Hepatocyte (in vitro differentiated cells): Measurements from ENCODE around the gene KMT2D. TPM values are rescaled to one million over a fixed set of nuclear protein-coding genes. Genes with fewer than 3 reads are reported as not detected.

Source experiments
- DNase-seq: peaks from one replicate; pipeline ENCODE4 v3.0.0-alpha.2; 2016; ENCODE audit warnings: low spot score
- H2AFZ ChIP-seq: fragments of 200-600 bp; sonication (generic); 2 replicates; pipeline ENCODE4 v1.6.0; 2016; ENCODE audit warnings: antibody characterized with exemption, mild to moderate bottlenecking
- H3K27ac ChIP-seq: fragments of 200-600 bp; sonication (generic); 2 replicates; pipeline ENCODE4 v1.5.1; 2016; ENCODE audit warnings: mild to moderate bottlenecking
- H3K27me3 ChIP-seq: fragments of 200-600 bp; sonication (generic); 2 replicates; pipeline ENCODE4 v1.6.1; 2016
- H3K36me3 ChIP-seq: fragments of 200-600 bp; sonication (generic); replicated peaks from 2 replicates; pipeline ENCODE4 v1.5.1; 2016; ENCODE audit warnings: low read depth; ENCODE audit not compliant: insufficient read depth
- H3K4me1 ChIP-seq: fragments of 200-600 bp; sonication (generic); 2 replicates; pipeline ENCODE4 v1.5.1; 2016; ENCODE audit warnings: mild to moderate bottlenecking, moderate library complexity; ENCODE audit not compliant: insufficient read depth
- H3K4me2 ChIP-seq: fragments of 200-600 bp; sonication (generic); 2 replicates; pipeline ENCODE4 v1.6.0; 2016
- H3K4me3 ChIP-seq: fragments of 200-600 bp; sonication (generic); 2 replicates; pipeline ENCODE4 v1.5.1; 2016; ENCODE audit warnings: mild to moderate bottlenecking
- H3K79me2 ChIP-seq: fragments of 200-600 bp; sonication (generic); 2 replicates; pipeline ENCODE4 v1.6.0; 2017; ENCODE audit warnings: mild to moderate bottlenecking
- H3K9me2 ChIP-seq: fragments of 200-600 bp; sonication (generic); replicated peaks from 2 replicates; pipeline ENCODE4 v1.6.0; 2017; ENCODE audit warnings: mild to moderate bottlenecking; ENCODE audit not compliant: insufficient read depth
- H3K9me3 ChIP-seq: fragments of 200-600 bp; sonication (generic); 2 replicates; pipeline ENCODE4 v1.5.1; 2016; ENCODE audit warnings: low read depth, mild to moderate bottlenecking
- H4K20me1 ChIP-seq: fragments of 200-600 bp; sonication (generic); 2 replicates; pipeline ENCODE4 v1.6.0; 2016; ENCODE audit warnings: mild to moderate bottlenecking; ENCODE audit not compliant: insufficient read depth, poor library complexity, severe bottlenecking
- EZH2 ChIP-seq: fragments of 200-600 bp; sonication (generic); IDR thresholded peaks from 2 replicates; pipeline ENCODE4 v1.6.1; 2016; ENCODE audit warnings: antibody characterized with exemption, mild to moderate bottlenecking, borderline replicate concordance
- EZH2phosphoT487 ChIP-seq: fragments of 200-600 bp; sonication (generic); IDR thresholded peaks from one replicate; pipeline ENCODE4 v1.6.1; 2018; ENCODE audit warnings: antibody characterized with exemption, mild to moderate bottlenecking, low read depth, moderate library complexity; ENCODE audit not compliant: unreplicated experiment, severe bottlenecking
- WGBS: methylation state at CpG from one replicate; pipeline ENCODE4 v1.1.6; 2016; ENCODE audit warnings: low lambda C conversion rate; ENCODE audit errors: missing lambda C conversion rate; 5-methylcytosine and 5-hydroxymethylcytosine counted together
- polyA plus RNA-seq: library from polyadenylated mRNA; unstranded; fragments of >200 nt; fragmentation: Nextera tagmentation; extraction: Ambion mirVana; gene quantifications from 2 replicates; pipeline ENCODE4 v1.2.1, GENCODE V29; 2016
- total RNA-seq: library from RNA; depleted of rRNA; stranded (reverse); fragments of >200 nt; gene quantifications from 2 replicates; pipeline ENCODE4 v1.2.3, GENCODE V29; 2014
- TF ChIP-seq, protein P1 (sequence below): fragments of 200-600 bp; sonication (generic); IDR thresholded peaks from 2 replicates; pipeline ENCODE4 v1.5.1; 2016; ENCODE audit warnings: antibody characterized with exemption, mild to moderate bottlenecking; ENCODE audit not compliant: poor library complexity

KMT2D gene
- total and polyA plus RNA-seq, 2 experiments from 2014 or later, result 31.2 to 37.3 TPM

DNA sequence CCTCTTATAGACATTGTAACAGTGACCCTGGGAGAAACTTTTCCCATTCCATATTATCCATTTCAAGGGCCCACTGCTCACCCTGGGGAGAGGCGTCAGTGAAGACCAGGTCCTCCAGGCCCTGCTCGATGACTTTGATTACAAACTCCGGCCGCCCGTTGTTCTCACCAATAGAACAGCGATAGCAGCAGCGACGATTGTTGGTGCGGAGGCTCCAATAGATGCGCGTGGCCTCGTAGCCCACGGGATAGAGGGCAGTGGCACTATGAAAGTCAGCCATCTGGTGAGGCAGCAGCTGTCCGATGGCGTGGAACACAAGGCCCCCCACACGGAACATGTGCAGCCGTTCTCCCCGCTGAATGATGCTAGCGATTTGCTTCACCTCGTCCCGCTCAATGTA lies 34.5 kb downstream of the KMT2D start:
- 97% methylated on average over 20 of the region's 21 CpGs for WGBS
- Histone ChIP-seq H4K20me1 (no peaks in the 10 kb centered on the region), H3K27me3 (no peaks in the 10 kb centered on the region), H3K27ac (no peak overlapping the region), H3K4me3 (no peak overlapping the region), H3K4me1 (no peaks in the 10 kb centered on the region), H3K9me3 (no peaks in the 10 kb centered on the region), H3K36me3 (no peaks in the 10 kb centered on the region), H2AFZ (no peak overlapping the region), H3K79me2 (no peaks in the 10 kb centered on the region), H3K9me2 (no peaks in the 10 kb centered on the region), H3K4me2 (no peak overlapping the region)
- DNase-seq, result no peak
- TF ChIP-seq EZH2, result no peak
- TF ChIP-seq, protein P1, sequence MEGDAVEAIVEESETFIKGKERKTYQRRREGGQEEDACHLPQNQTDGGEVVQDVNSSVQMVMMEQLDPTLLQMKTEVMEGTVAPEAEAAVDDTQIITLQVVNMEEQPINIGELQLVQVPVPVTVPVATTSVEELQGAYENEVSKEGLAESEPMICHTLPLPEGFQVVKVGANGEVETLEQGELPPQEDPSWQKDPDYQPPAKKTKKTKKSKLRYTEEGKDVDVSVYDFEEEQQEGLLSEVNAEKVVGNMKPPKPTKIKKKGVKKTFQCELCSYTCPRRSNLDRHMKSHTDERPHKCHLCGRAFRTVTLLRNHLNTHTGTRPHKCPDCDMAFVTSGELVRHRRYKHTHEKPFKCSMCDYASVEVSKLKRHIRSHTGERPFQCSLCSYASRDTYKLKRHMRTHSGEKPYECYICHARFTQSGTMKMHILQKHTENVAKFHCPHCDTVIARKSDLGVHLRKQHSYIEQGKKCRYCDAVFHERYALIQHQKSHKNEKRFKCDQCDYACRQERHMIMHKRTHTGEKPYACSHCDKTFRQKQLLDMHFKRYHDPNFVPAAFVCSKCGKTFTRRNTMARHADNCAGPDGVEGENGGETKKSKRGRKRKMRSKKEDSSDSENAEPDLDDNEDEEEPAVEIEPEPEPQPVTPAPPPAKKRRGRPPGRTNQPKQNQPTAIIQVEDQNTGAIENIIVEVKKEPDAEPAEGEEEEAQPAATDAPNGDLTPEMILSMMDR, result no peak
- TF ChIP-seq EZH2phosphoT487, result no peak

DNA sequence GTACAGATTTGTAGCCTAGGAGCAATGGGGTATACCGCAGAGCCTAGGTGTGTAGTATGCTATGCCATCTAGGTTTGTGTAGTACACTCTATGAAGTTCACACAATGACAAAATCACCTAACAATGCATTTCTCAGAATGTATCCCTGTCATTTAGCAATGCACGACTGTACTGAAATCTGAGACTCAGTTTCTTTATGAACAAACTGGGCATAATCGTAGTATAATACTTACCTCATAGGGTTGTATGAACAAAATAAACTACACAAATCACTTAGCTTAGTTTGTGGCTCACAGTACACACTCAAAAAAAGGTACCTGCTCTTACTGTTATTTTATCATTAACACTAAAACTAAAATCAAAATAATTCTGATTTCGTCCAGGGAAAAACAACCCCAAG lies 35.1 kb downstream of the KMT2D start:
- no peaks in the 10 kb centered on the region for H3K4me1 ChIP-seq
- H3K9me3 ChIP-seq, result no peaks in the 10 kb centered on the region
- no peak overlapping the region for H3K4me3 ChIP-seq
- no peaks in the 10 kb centered on the region for H3K79me2 ChIP-seq
- WGBS, result 97% methylated on average over 4 of the region's 4 CpGs
- no peaks in the 10 kb centered on the region for H4K20me1 ChIP-seq
- no peaks in the 10 kb centered on the region for H3K9me2 ChIP-seq
- H3K27me3 ChIP-seq, result no peaks in the 10 kb centered on the region
- TF ChIP-seq EZH2 (no peak), EZH2phosphoT487 (no peak)
- TF ChIP-seq, protein P1, result no peak
- H2AFZ ChIP-seq, result no peak overlapping the region
- H3K27ac ChIP-seq, result no peak overlapping the region
- no peak for DNase-seq
- no peaks in the 10 kb centered on the region for H3K36me3 ChIP-seq
- no peak overlapping the region for H3K4me2 ChIP-seq

DNA sequence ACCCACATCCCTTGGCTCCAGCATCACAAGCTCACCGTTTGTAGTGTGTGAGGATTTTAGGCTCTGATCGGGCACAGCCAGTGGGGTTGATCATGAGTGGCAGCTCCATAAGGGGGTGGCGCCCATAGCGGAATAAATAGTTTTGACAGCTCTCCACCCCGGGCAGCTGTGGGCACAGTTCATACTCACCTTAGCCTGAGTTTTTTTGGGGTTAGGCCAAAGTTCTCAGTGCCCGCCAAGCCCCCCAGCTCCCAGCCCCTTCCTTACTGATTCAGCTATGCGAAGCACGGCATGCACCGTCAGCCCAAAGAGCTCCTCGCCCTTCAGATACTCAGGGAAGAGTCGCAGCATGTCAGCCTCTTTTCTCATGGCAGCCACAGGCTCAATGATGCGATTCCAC lies 36.1 kb downstream of the KMT2D start:
- no peak for DNase-seq
- WGBS, result 92% methylated on average over 12 of the region's 12 CpGs
- Histone ChIP-seq H3K4me3 (no peak overlapping the region), H3K4me1 (peaks cover 3% of the 10 kb centered on the region), H3K27me3 (no peaks in the 10 kb centered on the region), H3K9me2 (no peaks in the 10 kb centered on the region), H3K36me3 (no peaks in the 10 kb centered on the region), H3K4me2 (no peak overlapping the region), H3K9me3 (no peaks in the 10 kb centered on the region), H3K79me2 (no peaks in the 10 kb centered on the region), H2AFZ (no peak overlapping the region), H3K27ac (no peak overlapping the region), H4K20me1 (no peaks in the 10 kb centered on the region)
- TF ChIP-seq EZH2phosphoT487, result no peak
- TF ChIP-seq, protein P1, result no peak

DNA sequence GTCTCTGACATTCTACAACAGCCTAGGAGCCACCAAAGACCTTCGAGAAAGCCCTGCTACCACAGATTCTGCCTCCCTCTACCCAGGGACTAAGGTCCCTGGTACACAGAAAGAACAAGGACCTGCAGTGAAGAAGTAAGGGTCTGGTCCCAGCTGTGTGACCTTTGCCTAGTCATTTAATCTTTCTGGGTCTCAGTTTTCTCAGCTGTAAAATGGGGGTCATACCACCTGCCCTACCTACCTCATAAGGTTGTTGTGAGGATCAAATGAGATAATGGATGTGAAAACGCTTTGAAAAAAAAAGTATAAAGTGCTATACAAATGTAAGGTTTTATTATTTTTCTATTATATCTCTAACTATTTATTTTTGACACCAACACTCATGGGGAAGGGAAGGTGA lies 36.8 kb downstream of the KMT2D start:
- Histone ChIP-seq H4K20me1 (no peaks in the 10 kb centered on the region), H3K9me2 (no peaks in the 10 kb centered on the region), H3K27ac (no peak overlapping the region), H3K36me3 (no peaks in the 10 kb centered on the region), H3K4me1 (peaks cover 7% of the 10 kb centered on the region), H3K4me3 (no peak overlapping the region), H3K4me2 (no peak overlapping the region), H3K79me2 (no peaks in the 10 kb centered on the region), H3K27me3 (no peaks in the 10 kb centered on the region), H2AFZ (no peak overlapping the region), H3K9me3 (no peaks in the 10 kb centered on the region)
- WGBS, result 92% methylated on average over 2 of the region's 2 CpGs
- DNase-seq, result no peak
- TF ChIP-seq EZH2 (no peak), EZH2phosphoT487 (no peak)
- TF ChIP-seq, protein P1, result no peak
